ENCODE results near the gene CDH4.

CDH4 gene

DNA sequence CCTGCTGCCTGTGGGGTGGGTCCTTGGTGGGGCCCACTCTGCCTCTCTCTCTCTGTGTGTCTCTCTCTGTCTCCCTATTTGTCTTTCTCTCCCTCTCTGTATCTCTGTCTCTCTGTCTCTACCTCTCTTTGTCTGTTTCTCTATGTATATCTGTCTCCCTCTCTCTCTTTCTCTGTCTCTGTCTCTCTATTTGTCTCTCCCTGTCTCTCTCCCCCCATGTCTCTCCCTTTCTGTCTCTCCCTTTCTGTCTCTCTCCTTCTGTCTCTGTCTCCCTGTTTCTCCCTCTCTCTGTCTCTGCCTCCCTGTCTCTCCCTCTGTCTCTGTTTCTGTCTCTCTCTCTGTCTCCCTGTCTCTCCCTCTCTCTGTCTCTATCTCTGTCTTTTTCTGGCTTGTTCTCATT is 353.2 kb downstream of the CDH4 start:
- no peak for TF ChIP-seq GABPA (IDR thresholded peaks at IDR 0.05; ENCODE audit: low read depth)
- H3K4me3 ChIP-seq (replicated peaks; ENCODE audit: insufficient read depth, low read length): no peak overlapping the region
- DNase-seq (ENCODE audit: low read depth in 1 of 2, low spot score in 1 of 2): no peak
- no peak overlapping the region for H3K27ac ChIP-seq (replicated peaks)
- no peaks in the 10 kb centered on the region for H3K27me3 ChIP-seq (ENCODE audit: insufficient read depth, poor library complexity, severe bottlenecking)

DNA sequence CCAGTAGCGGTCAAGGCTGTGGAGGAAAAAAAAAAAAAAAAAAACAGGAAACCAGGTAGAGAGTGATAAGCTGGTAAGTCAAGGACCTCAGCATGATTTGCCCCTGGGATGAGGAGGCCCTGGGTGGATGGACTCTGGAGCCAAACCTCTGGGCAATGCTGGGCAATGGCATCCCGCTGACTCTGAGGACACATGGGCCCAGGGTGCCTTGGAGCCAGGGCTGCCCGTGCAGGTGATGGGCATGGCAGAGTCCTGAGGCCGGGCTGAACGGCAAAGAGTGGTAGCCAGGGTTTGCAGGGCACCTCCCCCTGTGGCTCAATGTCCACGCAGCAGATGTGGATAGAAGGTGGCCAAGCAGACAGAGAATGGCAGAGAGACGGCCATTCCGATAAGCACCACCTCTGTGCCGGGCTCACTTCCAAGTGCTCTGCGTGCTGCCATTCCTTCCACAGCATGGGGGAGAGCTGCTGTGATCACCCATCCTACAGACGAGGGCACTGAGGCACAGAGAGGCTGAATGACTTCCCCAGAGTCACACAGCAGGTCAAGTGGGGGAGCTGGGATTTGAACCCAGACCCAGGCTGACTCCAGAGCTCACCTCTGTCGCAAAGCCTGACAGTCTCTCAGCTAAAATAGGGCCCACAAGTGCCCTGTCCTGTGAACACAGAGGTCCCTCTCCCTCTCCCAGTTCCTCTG is 353.9 kb downstream of the CDH4 start:
- Histone ChIP-seq H3K4me3 (replicated peaks; ENCODE audit: insufficient read depth, low read length) (no peak overlapping the region), H3K27me3 (ENCODE audit: insufficient read depth, poor library complexity, severe bottlenecking) (no peaks in the 10 kb centered on the region), H3K27ac (replicated peaks) (no peak overlapping the region)
- DNase-seq (ENCODE audit: low read depth in 1 of 2, low spot score in 1 of 2): no peak
- no peak for TF ChIP-seq CTCF (IDR thresholded peaks at IDR 0.05; ENCODE audit: insufficient read depth, low read length)
- TF ChIP-seq GABPA (IDR thresholded peaks at IDR 0.05; ENCODE audit: low read depth): no peak
- no peak for TF ChIP-seq POLR2AphosphoS5 (IDR thresholded peaks at IDR 0.05; ENCODE audit: low read depth)
- no peak for TF ChIP-seq SPI1 (IDR thresholded peaks at IDR 0.05; ENCODE audit: borderline replicate concordance, low read depth)
- TF ChIP-seq, protein P1, sequence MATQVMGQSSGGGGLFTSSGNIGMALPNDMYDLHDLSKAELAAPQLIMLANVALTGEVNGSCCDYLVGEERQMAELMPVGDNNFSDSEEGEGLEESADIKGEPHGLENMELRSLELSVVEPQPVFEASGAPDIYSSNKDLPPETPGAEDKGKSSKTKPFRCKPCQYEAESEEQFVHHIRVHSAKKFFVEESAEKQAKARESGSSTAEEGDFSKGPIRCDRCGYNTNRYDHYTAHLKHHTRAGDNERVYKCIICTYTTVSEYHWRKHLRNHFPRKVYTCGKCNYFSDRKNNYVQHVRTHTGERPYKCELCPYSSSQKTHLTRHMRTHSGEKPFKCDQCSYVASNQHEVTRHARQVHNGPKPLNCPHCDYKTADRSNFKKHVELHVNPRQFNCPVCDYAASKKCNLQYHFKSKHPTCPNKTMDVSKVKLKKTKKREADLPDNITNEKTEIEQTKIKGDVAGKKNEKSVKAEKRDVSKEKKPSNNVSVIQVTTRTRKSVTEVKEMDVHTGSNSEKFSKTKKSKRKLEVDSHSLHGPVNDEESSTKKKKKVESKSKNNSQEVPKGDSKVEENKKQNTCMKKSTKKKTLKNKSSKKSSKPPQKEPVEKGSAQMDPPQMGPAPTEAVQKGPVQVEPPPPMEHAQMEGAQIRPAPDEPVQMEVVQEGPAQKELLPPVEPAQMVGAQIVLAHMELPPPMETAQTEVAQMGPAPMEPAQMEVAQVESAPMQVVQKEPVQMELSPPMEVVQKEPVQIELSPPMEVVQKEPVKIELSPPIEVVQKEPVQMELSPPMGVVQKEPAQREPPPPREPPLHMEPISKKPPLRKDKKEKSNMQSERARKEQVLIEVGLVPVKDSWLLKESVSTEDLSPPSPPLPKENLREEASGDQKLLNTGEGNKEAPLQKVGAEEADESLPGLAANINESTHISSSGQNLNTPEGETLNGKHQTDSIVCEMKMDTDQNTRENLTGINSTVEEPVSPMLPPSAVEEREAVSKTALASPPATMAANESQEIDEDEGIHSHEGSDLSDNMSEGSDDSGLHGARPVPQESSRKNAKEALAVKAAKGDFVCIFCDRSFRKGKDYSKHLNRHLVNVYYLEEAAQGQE (IDR thresholded peaks at IDR 0.05; ENCODE audit: insufficient replicate concordance, low read depth): no peak

GRCh38 chr20:61608275-61609085 is 356.4 kb downstream of the CDH4 start:
- no peak for TF ChIP-seq POLR2AphosphoS5 (IDR thresholded peaks at IDR 0.05; ENCODE audit: low read depth)
- TF ChIP-seq, protein P1 (IDR thresholded peaks at IDR 0.05; ENCODE audit: insufficient replicate concordance, low read depth): peak; percentile 92
- TF ChIP-seq GABPA (IDR thresholded peaks at IDR 0.05; ENCODE audit: low read depth): no peak
- Histone ChIP-seq H3K4me3 (replicated peaks; ENCODE audit: insufficient read depth, low read length) (no peak overlapping the region), H3K27me3 (ENCODE audit: insufficient read depth, poor library complexity, severe bottlenecking) (no peaks in the 10 kb centered on the region), H3K27ac (replicated peaks) (no peak overlapping the region)
- DNase-seq (ENCODE audit: low read depth in 1 of 2, low spot score in 1 of 2): no peak

- H3K27ac ChIP-seq (replicated peaks): no peak overlapping the region
- H3K4me3 ChIP-seq (replicated peaks; ENCODE audit: insufficient read depth, low read length): no peak overlapping the region
- no peak for DNase-seq (ENCODE audit: low read depth in 1 of 2, low spot score in 1 of 2)
- TF ChIP-seq POLR2AphosphoS5 (IDR thresholded peaks at IDR 0.05; ENCODE audit: low read depth) (no peak), GABPA (IDR thresholded peaks at IDR 0.05; ENCODE audit: low read depth) (no peak)
- TF ChIP-seq, protein P1 (IDR thresholded peaks at IDR 0.05; ENCODE audit: insufficient replicate concordance, low read depth): no peak
- H3K27me3 ChIP-seq (ENCODE audit: insufficient read depth, poor library complexity, severe bottlenecking): no peaks in the 10 kb centered on the region
Measured at GRCh38 chr20:61609461-61609860, 357.4 kb downstream of the CDH4 start.
